ELR (cell line): Measurements from ENCODE around the gene RUNDC3A.
"Not testable (repeated sequence)": the region's sequence is repeated elsewhere in the genome, so short reads cannot be mapped to it uniquely, and the experiment has no call there.

Experiments used
- DNase-seq: peaks from one replicate; pipeline ENCODE4 v3.0.0-alpha.2; 2015; ENCODE audit warnings: low read depth

The RUNDC3A gene

GRCh38 chr17:44359006-44359405, 50.6 kb downstream of the RUNDC3A start:
- DNase-seq: no peak

GRCh38 chr17:44359458-44360143, 51.2 kb downstream of the RUNDC3A start:
- no peak for DNase-seq

- DNase-seq: no peak
These were observed 51.7 kb downstream of the RUNDC3A start for GRCh38 chr17:44360144-44360533.

GRCh38 chr17:44360826-44361225, 52.4 kb downstream of the RUNDC3A start:
- peak; percentile 43 for DNase-seq

GRCh38 chr17:44361292-44362260, 53.2 kb downstream of the RUNDC3A start:
- no peak for DNase-seq

GRCh38 chr17:44362459-44362948, 54.1 kb downstream of the RUNDC3A start:
- DNase-seq: no peak

- peak; percentile 40 for DNase-seq
These were observed 54.7 kb downstream of the RUNDC3A start for GRCh38 chr17:44362949-44363612.

GRCh38 chr17:44363613-44364159, 55.3 kb downstream of the RUNDC3A start, which contains the start of gene FAM171A2:
FAM171A2 (minus strand) TSS chr17:44363853; CDS start chr17:44363714, 139 bp downstream.
- DNase-seq: peak; percentile 76

- not testable (repeated sequence) for DNase-seq
These were observed 56.6 kb downstream of the RUNDC3A start for GRCh38 chr17:44365051-44365450.

- DNase-seq: no peak
These were observed 59.0 kb downstream of the RUNDC3A start for GRCh38 chr17:44367231-44367979.
